SK-N-MC (cell line): ENCODE data around the gene CMTR1.

Experiments used
- EZH2 ChIP-seq: fragments of 200-600 bp; sonication (generic); IDR thresholded peaks from one replicate; pipeline ENCODE4 v1.6.1; 2017; ENCODE audit warnings: antibody characterized with exemption
- FOXP2 ChIP-seq: optimal IDR thresholded peaks from 2 replicates; pipeline ENCODE3; 2011; ENCODE audit warnings: mild to moderate bottlenecking, moderate library complexity; ENCODE audit not compliant: insufficient read depth; ENCODE audit errors: extremely low read length, control extremely low read depth
- POLR2AphosphoS5 ChIP-seq: IDR thresholded peaks from 2 replicates; pipeline ENCODE4 v1.6.1; 2012; ENCODE audit warnings: mild to moderate bottlenecking, low read depth, low read length, borderline replicate concordance

DNA sequence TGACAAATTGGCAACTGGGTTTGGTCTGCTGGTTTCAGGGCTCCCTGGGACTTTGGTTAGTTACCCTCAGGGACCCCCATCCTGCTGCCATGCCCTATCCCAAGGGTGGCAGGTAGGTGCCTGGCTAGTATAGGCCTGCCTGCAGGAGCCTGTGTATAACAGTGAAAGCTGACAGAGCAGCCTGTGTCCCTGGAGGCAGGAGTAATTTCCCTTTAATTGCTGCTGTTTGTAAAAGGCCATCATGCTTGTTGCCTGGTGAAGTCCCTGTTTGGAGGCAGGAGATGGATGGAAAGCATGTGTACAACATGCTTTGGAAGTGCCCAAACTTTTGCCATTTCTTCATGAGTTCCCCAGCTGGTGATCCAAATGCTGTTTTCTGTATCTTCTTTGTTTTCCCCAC is 30.1 kb downstream of the CMTR1 start:
- no peak for TF ChIP-seq FOXP2
- TF ChIP-seq POLR2AphosphoS5: no peak
- no peak for TF ChIP-seq EZH2
